Lower leg skin (tissue), 4 donors: ENCODE measurements around the gene CLHC1. TPM values are rescaled to one million over a fixed set of nuclear protein-coding genes. Genes with fewer than 3 reads are reported as not detected.

Source experiments
- DNase-seq, 2 donors: peaks; one replicate each; pipeline ENCODE4 v3.0.0-alpha.2; 2019; ENCODE audit warnings: low spot score in 2 of 2
- H3K4me3 ChIP-seq: fragments of 200-600 bp; sonication (generic); 2 replicates; pipeline ENCODE4 v1.5.1; 2017; ENCODE audit warnings: mild to moderate bottlenecking, low read depth; ENCODE audit not compliant: poor library complexity, severe bottlenecking
- CTCF ChIP-seq, 3 donors: fragments of 450-650 bp; IDR thresholded peaks; one replicate each; pipeline ENCODE4 v1.5.1; 2016; ENCODE audit warnings: antibody characterized with exemption in 3 of 3, mild to moderate bottlenecking in 3 of 3, moderate library complexity in 2 of 3
- POLR2A ChIP-seq, 2 donors: fragments of 450-650 bp; IDR thresholded peaks; one replicate each; pipeline ENCODE4 v1.6.1; 2016 to 2017; ENCODE audit warnings: antibody characterized with exemption in 2 of 2, mild to moderate bottlenecking in 1 of 2, moderate library complexity in 1 of 2
- WGBS, 2 donors: methylation state at CpG; one replicate each; pipeline ENCODE4 v1.1.5; 2018; 5-methylcytosine and 5-hydroxymethylcytosine counted together
- intact Hi-C: fragments of 100-400 bp; cut with DNase I; formaldehyde crosslinking; loops from one replicate; pipeline ENCODE4 v1.15.0; 2023; ENCODE audit warnings: low total_unique reads
- total RNA-seq, 4 donors: library from RNA; depleted of rRNA; stranded (reverse); fragments of >200 nt; gene quantifications; one replicate each; pipeline ENCODE4 v1.1.0, GENCODE V29; 2016

The CLHC1 gene
- total RNA-seq, 4 donors from 2014 or later = 5.3 to 13.1 (median 7.9) TPM

- WGBS, 2 donors = 77 to 87% methylated on average over 9 of the region's 9 CpGs
- intact Hi-C loops = no loop called here
- DNase-seq = no peak
- H3K4me3 ChIP-seq = no peak overlapping the region
- TF ChIP-seq POLR2A (IDR thresholded peaks at IDR 0.05) (no peak), CTCF (IDR thresholded peaks at IDR 0.05) (no peak)
Observed at GRCh38 chr2:55141572-55142413, 90.3 kb downstream of the CLHC1 start.

GRCh38 chr2:55140316-55141219 is 91.5 kb downstream of the CLHC1 start:
- intact Hi-C loops = no loop called here
- WGBS, 2 donors = 54 to 63% methylated on average over 8 of the region's 8 CpGs

GRCh38 chr2:55139305-55139704 is 92.8 kb downstream of the CLHC1 start:
- 86 to 88% methylated on average over 3 of the region's 3 CpGs for WGBS, 2 donors
- H3K4me3 ChIP-seq = no peak overlapping the region
- no peak for TF ChIP-seq POLR2A (IDR thresholded peaks at IDR 0.05)
- TF ChIP-seq CTCF (IDR thresholded peaks at IDR 0.05) = no peak
- intact Hi-C loops = no loop called here
- no peak for DNase-seq

More at GRCh38 chr2:55140316-55141219, 91.5 kb downstream of the CLHC1 start:
- no peak for DNase-seq
- TF ChIP-seq POLR2A (IDR thresholded peaks at IDR 0.05) (no peak), CTCF (IDR thresholded peaks at IDR 0.05) (no peak)
- no peak overlapping the region for H3K4me3 ChIP-seq

GRCh38 chr2:55138882-55139229 is 93.2 kb downstream of the CLHC1 start:
- 92 to 94% methylated on average over 5 of the region's 5 CpGs for WGBS, 2 donors
- intact Hi-C loops = no loop called here
- TF ChIP-seq POLR2A (IDR thresholded peaks at IDR 0.05) (no peak), CTCF (IDR thresholded peaks at IDR 0.05) (no peak)

GRCh38 chr2:55138014-55138881 is 93.8 kb downstream of the CLHC1 start:
- intact Hi-C loops = no loop called here
- WGBS, 2 donors = 40 to 47% methylated on average over 12 of the region's 12 CpGs
- no peak for TF ChIP-seq CTCF (IDR thresholded peaks at IDR 0.05)
- TF ChIP-seq POLR2A (IDR thresholded peaks at IDR 0.05) = no peak
- no peak overlapping the region for H3K4me3 ChIP-seq
- no peak for DNase-seq

More at GRCh38 chr2:55138882-55139229, 93.2 kb downstream of the CLHC1 start:
- no peak overlapping the region for H3K4me3 ChIP-seq
- DNase-seq = no peak
